Fibroblast of lung (primary cell): ENCODE results near the gene DNAH6.

ENCODE experiments used
- EZH2 ChIP-seq: IDR thresholded peaks from 2 replicates; pipeline ENCODE4 v1.5.1; 2012; ENCODE audit warnings: low read length, control low read depth, mild to moderate bottlenecking; ENCODE audit errors: missing control alignments
- TF ChIP-seq, protein P1 (sequence below), 2 donors: IDR thresholded peaks in 1 of 2; conservative IDR thresholded peaks in 1 of 2; 1 replicate in 1 of 2; 2 replicates in 1 of 2; pipeline ENCODE4 v1.5.1; 2011 to 2012; ENCODE audit warnings: low read length in 2 of 2, control low read depth in 1 of 2, inconsistent platforms in 1 of 2, low read depth in 1 of 2, mild to moderate bottlenecking in 1 of 2

DNA sequence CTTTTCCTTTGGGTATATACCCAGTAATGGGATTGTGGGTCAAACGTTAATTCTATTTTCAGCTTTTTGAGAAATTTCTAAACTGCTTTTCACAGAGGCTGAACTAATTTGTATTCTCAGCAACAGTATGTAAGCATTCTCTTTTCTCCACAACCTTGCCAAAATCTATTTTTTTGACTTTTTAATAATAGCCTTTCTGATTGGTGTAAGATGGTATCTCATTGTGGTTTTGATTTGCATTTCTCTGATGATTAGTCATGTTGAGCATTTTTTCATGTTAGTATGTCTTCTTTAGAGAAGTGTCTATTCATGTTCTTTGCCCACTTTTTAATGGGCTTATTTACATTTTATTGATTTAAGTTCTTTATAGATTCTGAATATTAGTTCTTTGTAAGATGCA, 219.1 kb downstream of the DNAH6 start:
- TF ChIP-seq, protein P1, sequence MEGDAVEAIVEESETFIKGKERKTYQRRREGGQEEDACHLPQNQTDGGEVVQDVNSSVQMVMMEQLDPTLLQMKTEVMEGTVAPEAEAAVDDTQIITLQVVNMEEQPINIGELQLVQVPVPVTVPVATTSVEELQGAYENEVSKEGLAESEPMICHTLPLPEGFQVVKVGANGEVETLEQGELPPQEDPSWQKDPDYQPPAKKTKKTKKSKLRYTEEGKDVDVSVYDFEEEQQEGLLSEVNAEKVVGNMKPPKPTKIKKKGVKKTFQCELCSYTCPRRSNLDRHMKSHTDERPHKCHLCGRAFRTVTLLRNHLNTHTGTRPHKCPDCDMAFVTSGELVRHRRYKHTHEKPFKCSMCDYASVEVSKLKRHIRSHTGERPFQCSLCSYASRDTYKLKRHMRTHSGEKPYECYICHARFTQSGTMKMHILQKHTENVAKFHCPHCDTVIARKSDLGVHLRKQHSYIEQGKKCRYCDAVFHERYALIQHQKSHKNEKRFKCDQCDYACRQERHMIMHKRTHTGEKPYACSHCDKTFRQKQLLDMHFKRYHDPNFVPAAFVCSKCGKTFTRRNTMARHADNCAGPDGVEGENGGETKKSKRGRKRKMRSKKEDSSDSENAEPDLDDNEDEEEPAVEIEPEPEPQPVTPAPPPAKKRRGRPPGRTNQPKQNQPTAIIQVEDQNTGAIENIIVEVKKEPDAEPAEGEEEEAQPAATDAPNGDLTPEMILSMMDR (conservative IDR thresholded peaks at IDR 0.05 in 1 of 2, IDR thresholded peaks at IDR 0.05 in 1 of 2; ENCODE audit: low read depth in 1 of 2, low read length in 2 of 2), result no peak
- no peak for TF ChIP-seq EZH2
